ENCODE results near the gene HMGCR. TPM values are rescaled to one million over a fixed set of nuclear protein-coding genes. Genes with fewer than 3 reads are reported as not detected.

Gene HMGCR
- total and polyA plus RNA-seq, 4 donors: 12.4 to 237 (median 77.1) TPM

- TF ChIP-seq FOXA1 (IDR thresholded peaks at IDR 0.05) (no peak), ATF3 (IDR thresholded peaks at IDR 0.05) (no peak)
- H3K27me3 ChIP-seq (ENCODE audit: control insufficient read depth in 4 of 4, insufficient read depth in 4 of 4, low read length in 3 of 4): no peaks in the 10 kb centered on the region
- no peaks in the 10 kb centered on the region for H3K9me3 ChIP-seq (ENCODE audit: control insufficient read depth in 4 of 4, low read length in 3 of 4)
- H3K36me3 ChIP-seq (ENCODE audit: control insufficient read depth in 4 of 4, insufficient read depth in 3 of 4, low read depth in 1 of 4, low read length in 3 of 4): peaks cover 0 to 3% (median 0%) of the 10 kb centered on the region in 4 donors
- no peak overlapping the region for H3K27ac ChIP-seq (ENCODE audit: low read depth in 1 of 2, low read length in 2 of 2)
- 86% methylated on average over 4 of the region's 4 CpGs for WGBS
- H3K4me3 ChIP-seq (ENCODE audit: low read depth in 1 of 3, low read length in 3 of 3): no peak overlapping the region
- peaks cover 0 to 8% (median 6%) of the 10 kb centered on the region in 4 donors for H3K4me1 ChIP-seq (ENCODE audit: control insufficient read depth in 4 of 4, insufficient read depth in 4 of 4, low read length in 3 of 4)
- DNase-seq (ENCODE audit: low spot score): no peak
- H3K9ac ChIP-seq (ENCODE audit: low read depth in 1 of 2, low read length in 2 of 2): no peak overlapping the region
These were observed 31.4 kb downstream of the HMGCR start for GRCh38 chr5:75368391-75368790.

GRCh38 chr5:75373862-75374261 is 36.8 kb downstream of the HMGCR start:
- no peak overlapping the region for H3K27ac ChIP-seq (ENCODE audit: low read depth in 1 of 2, low read length in 2 of 2)
- H3K27me3 ChIP-seq (ENCODE audit: control insufficient read depth in 4 of 4, insufficient read depth in 4 of 4, low read length in 3 of 4): no peaks in the 10 kb centered on the region
- no peak overlapping the region for H3K9ac ChIP-seq (ENCODE audit: low read depth in 1 of 2, low read length in 2 of 2)
- TF ChIP-seq SP1 (IDR thresholded peaks at IDR 0.05) (no peak), HNF4A (conservative IDR thresholded peaks at IDR 0.05) (no peak), ZBTB33 (IDR thresholded peaks at IDR 0.05) (no peak)
- H3K9me3 ChIP-seq (ENCODE audit: control insufficient read depth in 4 of 4, low read length in 3 of 4): no peaks in the 10 kb centered on the region
- no peak overlapping the region for H3K4me3 ChIP-seq (ENCODE audit: low read depth in 1 of 3, low read length in 3 of 3)
- H3K36me3 ChIP-seq (ENCODE audit: control insufficient read depth in 4 of 4, insufficient read depth in 3 of 4, low read depth in 1 of 4, low read length in 3 of 4): peaks cover 0 to 29% (median 7%) of the 10 kb centered on the region in 4 donors
- no peaks in the 10 kb centered on the region for H3K4me1 ChIP-seq (ENCODE audit: control insufficient read depth in 4 of 4, insufficient read depth in 4 of 4, low read length in 3 of 4)
- 83% methylated on average over 2 of the region's 2 CpGs for WGBS
- no peak for DNase-seq (ENCODE audit: low spot score)

GRCh38 chr5:75374394-75374814 is 37.4 kb downstream of the HMGCR start:
- no peaks in the 10 kb centered on the region for H3K9me3 ChIP-seq (ENCODE audit: control insufficient read depth in 4 of 4, low read length in 3 of 4)
- peaks cover 0 to 35% (median 10%) of the 10 kb centered on the region in 4 donors for H3K36me3 ChIP-seq (ENCODE audit: control insufficient read depth in 4 of 4, insufficient read depth in 3 of 4, low read depth in 1 of 4, low read length in 3 of 4)
- no peaks in the 10 kb centered on the region for H3K27me3 ChIP-seq (ENCODE audit: control insufficient read depth in 4 of 4, insufficient read depth in 4 of 4, low read length in 3 of 4)
- H3K4me3 ChIP-seq (ENCODE audit: low read depth in 1 of 3, low read length in 3 of 3): no peak overlapping the region
- no peaks in the 10 kb centered on the region for H3K4me1 ChIP-seq (ENCODE audit: control insufficient read depth in 4 of 4, insufficient read depth in 4 of 4, low read length in 3 of 4)
- DNase-seq (ENCODE audit: low spot score): no peak
- no peak overlapping the region for H3K9ac ChIP-seq (ENCODE audit: low read depth in 1 of 2, low read length in 2 of 2)
- no peak overlapping the region for H3K27ac ChIP-seq (ENCODE audit: low read depth in 1 of 2, low read length in 2 of 2)
- no peak for TF ChIP-seq YY1 (IDR thresholded peaks at IDR 0.05)
- TF ChIP-seq RXRA (IDR thresholded peaks at IDR 0.05): no peak
- no peak for TF ChIP-seq ZBTB33 (IDR thresholded peaks at IDR 0.05)
- TF ChIP-seq HNF4A (conservative IDR thresholded peaks at IDR 0.05): no peak
- no peak for TF ChIP-seq RAD21 (IDR thresholded peaks at IDR 0.05)
- no peak for TF ChIP-seq CTCF (IDR thresholded peaks at IDR 0.05; ENCODE audit: low read depth, low read length, missing input control)
- no peak for TF ChIP-seq FOXA2 (IDR thresholded peaks at IDR 0.05)
- TF ChIP-seq SP1 (IDR thresholded peaks at IDR 0.05): no peak
- no peak for TF ChIP-seq GABPA (IDR thresholded peaks at IDR 0.05 in 1 of 2, conservative IDR thresholded peaks at IDR 0.05 in 1 of 2)
- TF ChIP-seq HNF4G (IDR thresholded peaks at IDR 0.05): no peak
- no peak for TF ChIP-seq FOXA1 (IDR thresholded peaks at IDR 0.05)
- TF ChIP-seq ATF3 (IDR thresholded peaks at IDR 0.05): no peak
- no peak for TF ChIP-seq EGR1 (IDR thresholded peaks at IDR 0.05; ENCODE audit: low read depth in 2 of 2)
- no peak for TF ChIP-seq TAF1 (conservative IDR thresholded peaks at IDR 0.05)
- no peak for TF ChIP-seq JUND (IDR thresholded peaks at IDR 0.05)
- TF ChIP-seq NR2F2 (IDR thresholded peaks at IDR 0.05): no peak
- TF ChIP-seq MAX (IDR thresholded peaks at IDR 0.05): no peak
- WGBS: 86% methylated on average over 12 of the region's 12 CpGs
